Left ventricle myocardium inferior (tissue), 1 donor: ENCODE results near the gene ADORA2B. TPM values are rescaled to one million over a fixed set of nuclear protein-coding genes. Genes with fewer than 3 reads are reported as not detected.

Experiments
- DNase-seq: peaks from one replicate; pipeline ENCODE4 v3.0.0-alpha.2; 2020
- H3K27ac ChIP-seq: fragments of 200-600 bp; replicated peaks from 2 replicates; pipeline ENCODE4 v1.8.0; 2021
- H3K27me3 ChIP-seq: fragments of 200-600 bp; 2 replicates; pipeline ENCODE4 v1.8.0; 2021; ENCODE audit warnings: low read depth
- H3K36me3 ChIP-seq: fragments of 200-600 bp; 2 replicates; pipeline ENCODE4 v1.8.0; 2021
- H3K4me1 ChIP-seq: fragments of 200-600 bp; 2 replicates; pipeline ENCODE4 v1.8.0; 2021
- H3K4me3 ChIP-seq: fragments of 200-600 bp; 2 replicates; pipeline ENCODE4 v1.8.0; 2021; ENCODE audit warnings: mild to moderate bottlenecking, moderate library complexity
- H3K9me3 ChIP-seq: fragments of 200-600 bp; replicated peaks from 2 replicates; pipeline ENCODE4 v1.8.0; 2021
- CTCF ChIP-seq: fragments of 200-600 bp; IDR thresholded peaks from 2 replicates; pipeline ENCODE4 v1.8.0; 2021; ENCODE audit warnings: antibody characterized with exemption, mild to moderate bottlenecking, borderline replicate concordance
- intact Hi-C: fragments of 100-400 bp; cut with micrococcal nuclease; formaldehyde crosslinking; loops from one replicate; pipeline ENCODE4 v1.11.0; 2022
- total RNA-seq: library from RNA; stranded (reverse); fragmentation: NEBNext Ultra II Directional; extraction: Animal tissue kit (Norgen Biotek cat#: 25700); gene quantifications from one replicate; pipeline ENCODE4 v1.2.1, GENCODE V29; 2021
- donor health status: DM: no; HTN: yes; CAD: no; lungs with severe emphysema.

ADORA2B gene
- total RNA-seq, 1 donor from 2014 or later = 0.55 TPM

DNA sequence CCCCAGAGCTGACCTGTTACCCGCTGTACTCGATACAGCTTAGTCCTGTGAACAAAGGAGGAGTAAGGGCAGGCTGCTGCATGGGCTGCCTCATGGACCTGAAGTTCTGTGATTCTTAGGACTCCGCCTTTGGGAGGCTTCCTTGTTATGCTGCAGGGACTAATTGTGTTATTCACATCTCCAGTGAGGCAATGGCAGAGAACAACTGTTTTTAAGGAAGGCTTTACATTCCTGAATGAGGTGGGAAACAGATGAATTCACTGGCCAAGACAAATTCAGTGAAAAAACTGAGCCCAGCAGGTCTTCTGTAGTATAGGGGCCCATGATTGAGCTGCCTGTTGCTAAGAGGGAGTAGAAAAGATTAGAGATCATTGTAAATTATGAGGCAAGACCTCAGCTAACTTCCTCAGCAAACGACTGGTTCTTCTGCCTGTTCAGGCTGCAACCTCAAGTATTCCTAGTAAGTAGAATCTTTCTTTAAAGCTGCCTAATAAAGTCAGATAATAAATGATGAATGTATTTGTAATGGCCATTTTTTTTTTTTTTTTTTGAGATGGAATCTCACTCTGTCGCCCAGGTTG, 26.3 kb downstream of the ADORA2B start:
- H3K9me3 ChIP-seq = no peaks in the 10 kb centered on the region
- no peak overlapping the region for H3K4me3 ChIP-seq
- H3K36me3 ChIP-seq = peaks cover 11% of the 10 kb centered on the region
- no peak for DNase-seq
- no peak for TF ChIP-seq CTCF
- peaks cover 9% of the 10 kb centered on the region for H3K4me1 ChIP-seq
- H3K27me3 ChIP-seq = no peaks in the 10 kb centered on the region
- no peak overlapping the region for H3K27ac ChIP-seq
- intact Hi-C loops = no loop called here

DNA sequence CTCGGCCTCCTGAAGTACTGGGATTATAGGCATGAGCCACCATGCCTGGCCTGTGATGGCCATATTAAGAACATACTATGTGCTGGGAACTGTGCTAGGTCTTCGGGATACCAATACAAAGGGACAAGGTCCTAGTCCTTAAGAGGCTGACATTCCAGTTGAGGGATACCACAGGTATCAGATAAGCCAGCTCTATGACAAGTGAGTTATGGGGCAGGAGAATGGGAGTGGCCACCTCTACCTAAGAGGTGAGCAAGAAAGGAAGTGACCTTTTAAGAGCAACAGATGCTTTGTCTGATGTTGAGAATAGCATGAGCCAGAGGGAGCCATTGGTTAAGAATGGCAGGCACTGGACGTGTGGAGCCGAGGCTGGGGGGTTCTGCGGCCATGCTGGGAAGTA, 27.0 kb downstream of the ADORA2B start:
- peaks cover 2% of the 10 kb centered on the region for H3K4me1 ChIP-seq
- H3K9me3 ChIP-seq = no peaks in the 10 kb centered on the region
- no peak for TF ChIP-seq CTCF
- H3K36me3 ChIP-seq = peaks cover 18% of the 10 kb centered on the region
- intact Hi-C loops = no loop called here
- H3K4me3 ChIP-seq = no peak overlapping the region
- DNase-seq = no peak
- H3K27ac ChIP-seq = no peak overlapping the region
- H3K27me3 ChIP-seq = no peaks in the 10 kb centered on the region

GRCh38 chr17:15972497-15972951, 27.6 kb downstream of the ADORA2B start:
- H3K4me1 ChIP-seq = no peaks in the 10 kb centered on the region
- no peak for TF ChIP-seq CTCF
- H3K36me3 ChIP-seq = peaks cover 24% of the 10 kb centered on the region
- intact Hi-C loops = no loop called here
- no peak overlapping the region for H3K4me3 ChIP-seq
- no peaks in the 10 kb centered on the region for H3K27me3 ChIP-seq
- H3K9me3 ChIP-seq = no peaks in the 10 kb centered on the region
- no peak for DNase-seq
- H3K27ac ChIP-seq = no peak overlapping the region

DNA sequence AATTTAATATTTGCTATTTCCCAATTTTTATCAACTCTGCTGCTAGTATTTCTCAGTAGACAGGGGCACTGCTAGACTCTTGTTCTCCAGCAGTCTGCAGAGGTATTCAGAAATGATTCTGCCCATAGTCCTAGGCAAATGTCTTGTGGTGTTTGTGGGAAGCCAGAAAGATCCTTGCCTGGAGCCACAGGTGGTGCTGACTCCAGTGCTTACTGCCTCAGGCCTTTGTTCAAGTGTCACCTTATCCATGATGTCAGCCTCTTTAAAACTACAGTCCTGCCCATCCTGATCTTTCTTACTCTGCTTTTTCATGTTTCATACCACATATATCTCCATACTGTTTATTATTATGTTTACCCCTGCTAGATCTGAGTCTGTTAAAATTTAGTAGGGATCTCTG, 28.1 kb downstream of the ADORA2B start:
- no peak for DNase-seq
- no peak overlapping the region for H3K4me3 ChIP-seq
- H3K4me1 ChIP-seq = no peaks in the 10 kb centered on the region
- H3K27me3 ChIP-seq = no peaks in the 10 kb centered on the region
- intact Hi-C loops = no loop called here
- peaks cover 29% of the 10 kb centered on the region for H3K36me3 ChIP-seq
- H3K9me3 ChIP-seq = no peaks in the 10 kb centered on the region
- no peak for TF ChIP-seq CTCF
- H3K27ac ChIP-seq = no peak overlapping the region

DNA sequence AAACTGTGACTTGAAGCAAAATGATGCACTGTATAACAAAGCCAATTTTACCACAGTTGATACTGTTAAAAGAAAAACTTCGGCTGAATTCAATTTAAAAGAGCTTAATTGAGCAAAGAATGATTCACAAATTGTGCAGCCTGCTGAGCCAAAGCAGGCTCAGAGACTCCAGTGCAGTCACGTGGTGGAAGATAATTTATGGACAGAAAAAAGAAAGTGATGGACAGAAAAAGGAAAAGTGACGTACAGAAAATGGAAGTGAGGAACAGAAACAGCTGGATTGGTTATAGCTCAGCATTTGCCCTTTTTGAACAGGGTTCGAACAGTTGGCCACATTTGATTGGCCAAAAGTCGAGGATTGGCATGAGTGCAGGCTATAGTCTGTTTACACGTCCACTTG, 28.9 kb downstream of the ADORA2B start:
- TF ChIP-seq CTCF = no peak
- H3K4me3 ChIP-seq = no peak overlapping the region
- H3K27me3 ChIP-seq = no peaks in the 10 kb centered on the region
- intact Hi-C loops = no loop called here
- peaks cover 30% of the 10 kb centered on the region for H3K36me3 ChIP-seq
- H3K27ac ChIP-seq = no peak overlapping the region
- no peaks in the 10 kb centered on the region for H3K4me1 ChIP-seq
- no peak for DNase-seq
- H3K9me3 ChIP-seq = no peaks in the 10 kb centered on the region
